CD4-positive, CD25-positive, alpha-beta regulatory T cell (primary cell): ENCODE results near the gene CEACAM16. TPM values are rescaled to one million over a fixed set of nuclear protein-coding genes. Genes with fewer than 3 reads are reported as not detected.
A peak's percentile ranks its signal among the peaks of the same experiment; 100 is the strongest.

Experiments
- ATAC-seq, 2 donors: fragments of 150-1000 bp; cut with Tn5 transposase; one replicate each; pipeline ENCODE4 v1.10.0; 2021; ENCODE audit warnings: low read depth in 2 of 2, moderate number of reproducible peaks in 2 of 2, moderate library complexity in 1 of 2
- DNase-seq, 3 donors: peaks; one replicate each; pipeline versions ENCODE4 v3.0.0 to v3.0.0-alpha.2; 2012 to 2022; ENCODE audit warnings: mixed read lengths in 1 of 3
- H3K27ac ChIP-seq: one replicate; pipeline ENCODE4 v1.7.0; 2013; ENCODE audit warnings: mild to moderate bottlenecking, low read length; ENCODE audit not compliant: insufficient read depth, poor library complexity, severe bottlenecking
- H3K27me3 ChIP-seq: one replicate; pipeline ENCODE4 v1.7.0; 2013; ENCODE audit warnings: low read length; ENCODE audit not compliant: control insufficient read depth, insufficient read depth
- H3K36me3 ChIP-seq: one replicate; pipeline ENCODE4 v1.7.0; 2013; ENCODE audit warnings: mild to moderate bottlenecking, low read length, moderate library complexity; ENCODE audit not compliant: control insufficient read depth, insufficient read depth
- H3K4me1 ChIP-seq: 2 replicates; pipeline ENCODE4 v1.7.0; 2013; ENCODE audit warnings: mild to moderate bottlenecking, low read length; ENCODE audit not compliant: insufficient read depth, control insufficient read depth, poor library complexity, severe bottlenecking
- H3K4me3 ChIP-seq: one replicate; pipeline ENCODE4 v1.7.0; 2013; ENCODE audit warnings: low read depth, mild to moderate bottlenecking, low read length, moderate library complexity
- H3K9me3 ChIP-seq, 2 experiments: 1 replicate in 1 of 2; 2 replicates in 1 of 2; pipeline ENCODE4 v1.7.0; 2013; ENCODE audit warnings: low read length in 2 of 2, mild to moderate bottlenecking in 1 of 2, moderate library complexity in 1 of 2; ENCODE audit not compliant: control insufficient read depth in 2 of 2
- H3K27ac Mint-ChIP-seq, 3 donors: one replicate each; pipeline ENCODE4 v1.8.0; 2020 to 2022; ENCODE audit warnings: mild to moderate bottlenecking in 3 of 3, mixed read lengths in 3 of 3, moderate library complexity in 2 of 3
- H3K27me3 Mint-ChIP-seq: one replicate; pipeline ENCODE4 v1.8.0; 2022; ENCODE audit warnings: mild to moderate bottlenecking, mixed read lengths
- H3K36me3 Mint-ChIP-seq: one replicate; pipeline ENCODE4 v1.8.0; 2020; ENCODE audit warnings: mixed read lengths
- H3K4me1 Mint-ChIP-seq, 4 donors: one replicate each; pipeline ENCODE4 v1.8.0; 2020 to 2022; ENCODE audit warnings: mixed read lengths in 4 of 4, mild to moderate bottlenecking in 1 of 4
- H3K4me3 Mint-ChIP-seq, 4 donors: one replicate each; pipeline ENCODE4 v1.8.0; 2020 to 2022; ENCODE audit warnings: mild to moderate bottlenecking in 4 of 4, mixed read lengths in 4 of 4, moderate library complexity in 3 of 4
- H3K9me3 Mint-ChIP-seq, 7 donors: one replicate each; pipeline ENCODE4 v1.8.0; 2020 to 2022; ENCODE audit warnings: mixed read lengths in 7 of 7, mild to moderate bottlenecking in 3 of 7, moderate library complexity in 2 of 7
- polyA plus RNA-seq, 4 donors: library from polyadenylated mRNA; unstranded; fragments of 300-500 nt; fragmentation: Illumina TruSeq; gene quantifications; one replicate each; pipeline ENCODE4 v1.2.3, GENCODE V29; 2021
- total RNA-seq: library from RNA; stranded (reverse); gene quantifications from one replicate; pipeline ENCODE4 v1.2.3, GENCODE V29; 2022

CEACAM16 gene
- total and polyA plus RNA-seq, 5 donors from 2014 or later, result not detected

DNA sequence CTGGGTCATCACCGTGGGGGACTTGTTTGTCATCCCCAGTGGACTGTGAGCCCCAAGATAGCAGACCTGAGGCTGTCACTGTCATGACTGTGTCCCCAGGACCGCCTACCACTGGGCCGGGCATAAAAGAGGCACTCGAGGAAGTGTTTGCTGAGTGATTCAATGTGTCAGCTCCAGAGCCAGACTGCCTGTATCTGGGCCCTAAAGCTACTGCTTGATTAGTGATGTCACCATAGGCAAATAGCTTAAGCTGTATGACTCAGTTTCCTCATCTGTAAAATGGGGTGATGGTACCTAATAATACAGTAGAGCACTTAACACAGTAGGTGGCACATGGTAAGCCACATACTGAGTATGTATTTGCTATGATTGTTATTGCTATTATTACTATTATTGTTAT lies 38.9 kb upstream of the CEACAM16 start:
- H3K27ac Mint-ChIP-seq, result no peak overlapping the region
- peaks cover 0 to 2% (median 0%) of the 10 kb centered on the region in 7 donors for H3K9me3 Mint-ChIP-seq
- Histone ChIP-seq H3K4me3 (no peak overlapping the region), H3K4me1 (no peaks in the 10 kb centered on the region), H3K27ac (no peak overlapping the region), H3K27me3 (no peaks in the 10 kb centered on the region), H3K36me3 (no peaks in the 10 kb centered on the region), H3K9me3 (no peaks in the 10 kb centered on the region)
- ATAC-seq (no peak), DNase-seq (no peak)
- H3K36me3 Mint-ChIP-seq, result no peaks in the 10 kb centered on the region
- H3K27me3 Mint-ChIP-seq, result no peaks in the 10 kb centered on the region
- H3K4me1 Mint-ChIP-seq, result peaks cover 0 to 6% (median 0%) of the 10 kb centered on the region in 4 donors
- no peak overlapping the region for H3K4me3 Mint-ChIP-seq

DNA sequence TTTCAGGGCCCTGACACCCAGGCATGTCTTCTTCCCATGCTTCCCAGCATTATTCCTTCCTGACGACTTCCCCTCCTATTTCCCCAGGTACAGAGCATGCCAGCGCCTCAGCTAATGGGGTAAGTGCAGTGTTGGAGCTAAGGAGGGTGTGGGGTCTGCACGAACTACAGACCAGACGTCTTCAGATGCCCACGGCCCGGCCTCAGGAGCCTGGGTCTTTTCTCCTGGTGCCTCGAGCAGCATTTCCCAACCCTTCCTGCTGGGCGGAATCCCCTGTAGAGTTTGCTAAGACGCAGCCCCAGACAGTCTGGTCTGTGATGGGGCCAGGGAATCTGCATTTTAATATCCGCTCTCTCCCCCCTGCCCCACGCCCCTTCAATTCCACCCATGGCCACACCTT lies 37.7 kb upstream of the CEACAM16 start:
- Histone ChIP-seq H3K27ac (no peak overlapping the region), H3K36me3 (no peaks in the 10 kb centered on the region), H3K4me1 (no peaks in the 10 kb centered on the region), H3K27me3 (no peaks in the 10 kb centered on the region), H3K9me3 (no peaks in the 10 kb centered on the region), H3K4me3 (no peak overlapping the region)
- no peak overlapping the region for H3K4me3 Mint-ChIP-seq
- peaks cover 0 to 2% (median 0%) of the 10 kb centered on the region in 7 donors for H3K9me3 Mint-ChIP-seq
- no peaks in the 10 kb centered on the region for H3K27me3 Mint-ChIP-seq
- no peaks in the 10 kb centered on the region for H3K36me3 Mint-ChIP-seq
- DNase-seq, result no peak
- ATAC-seq, result no peak
- H3K4me1 Mint-ChIP-seq, result peaks cover 0 to 6% (median 0%) of the 10 kb centered on the region in 4 donors
- no peak overlapping the region for H3K27ac Mint-ChIP-seq

DNA sequence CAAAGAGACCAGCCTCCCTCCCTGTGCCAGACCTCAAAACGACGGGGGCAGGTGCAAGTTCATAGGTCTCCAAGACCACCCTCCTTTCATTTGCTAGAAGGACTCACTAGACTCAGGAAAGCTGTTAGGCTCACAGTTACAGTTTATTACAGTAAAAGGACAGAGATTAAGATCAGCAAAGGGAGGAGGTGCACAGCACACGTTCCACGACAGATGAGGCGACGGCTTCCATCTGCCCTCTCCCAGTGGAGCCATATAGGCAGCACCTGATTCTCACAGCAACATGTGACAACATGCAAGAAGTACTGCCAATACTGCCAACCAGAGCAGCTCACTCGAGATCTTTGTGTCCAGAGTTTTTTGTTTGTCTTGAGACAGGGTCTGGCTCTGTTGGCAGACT lies 37.0 kb upstream of the CEACAM16 start:
- ATAC-seq (no peak), DNase-seq (no peak)
- no peaks in the 10 kb centered on the region for H3K27me3 Mint-ChIP-seq
- no peaks in the 10 kb centered on the region for H3K27me3 ChIP-seq
- H3K36me3 Mint-ChIP-seq, result no peaks in the 10 kb centered on the region
- H3K27ac Mint-ChIP-seq, result no peak overlapping the region
- no peaks in the 10 kb centered on the region for H3K4me1 ChIP-seq
- no peaks in the 10 kb centered on the region for H3K36me3 ChIP-seq
- no peak overlapping the region for H3K27ac ChIP-seq
- no peak overlapping the region for H3K4me3 Mint-ChIP-seq
- H3K4me1 Mint-ChIP-seq, result peaks cover 0 to 5% (median 0%) of the 10 kb centered on the region in 4 donors
- H3K4me3 ChIP-seq, result no peak overlapping the region
- H3K9me3 ChIP-seq, result no peaks in the 10 kb centered on the region
- peaks cover 0 to 2% (median 0%) of the 10 kb centered on the region in 7 donors for H3K9me3 Mint-ChIP-seq

DNA sequence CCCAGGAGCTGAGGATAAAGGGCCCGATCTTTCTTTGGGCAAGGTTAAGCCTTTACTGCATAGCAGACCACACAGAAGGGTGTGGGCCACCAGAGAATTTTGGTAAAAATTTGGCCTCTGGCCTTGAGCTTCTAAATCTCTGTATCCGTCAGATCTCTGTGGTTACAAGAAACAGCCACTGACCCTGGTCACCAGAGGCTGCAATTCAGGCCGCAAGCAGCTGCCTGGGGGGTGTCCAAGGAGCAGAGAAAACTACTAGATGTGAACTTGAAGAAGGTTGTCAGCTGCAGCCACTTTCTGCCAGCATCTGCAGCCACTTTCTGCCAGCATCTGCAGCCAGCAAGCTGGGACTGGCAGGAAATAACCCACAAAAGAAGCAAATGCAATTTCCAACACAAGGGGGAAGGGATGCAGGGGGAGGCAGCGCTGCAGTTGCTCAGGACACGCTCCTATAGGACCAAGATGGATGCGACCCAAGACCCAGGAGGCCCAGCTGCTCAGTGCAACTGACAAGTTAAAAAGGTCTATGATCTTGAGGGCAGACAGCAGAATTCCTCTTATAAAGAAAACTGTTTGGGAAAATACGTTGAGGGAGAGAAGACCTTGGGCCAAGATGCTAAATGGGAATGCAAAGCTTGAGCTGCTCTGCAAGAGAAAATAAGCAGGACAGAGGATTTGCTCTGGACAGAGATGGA lies 36.1 kb upstream of the CEACAM16 start:
- no peaks in the 10 kb centered on the region for H3K4me1 ChIP-seq
- no peaks in the 10 kb centered on the region for H3K27me3 ChIP-seq
- H3K4me3 ChIP-seq, result no peak overlapping the region
- ATAC-seq (no peak), DNase-seq (no peak)
- Mint-ChIP-seq H3K9me3 (peaks cover 0 to 2% (median 0%) of the 10 kb centered on the region in 7 donors), H3K4me3 (no peak overlapping the region), H3K36me3 (no peaks in the 10 kb centered on the region), H3K27ac (no peak overlapping the region), H3K4me1 (no peaks in the 10 kb centered on the region), H3K27me3 (no peaks in the 10 kb centered on the region)
- H3K36me3 ChIP-seq, result no peaks in the 10 kb centered on the region
- H3K27ac ChIP-seq, result no peak overlapping the region
- no peaks in the 10 kb centered on the region for H3K9me3 ChIP-seq

DNA sequence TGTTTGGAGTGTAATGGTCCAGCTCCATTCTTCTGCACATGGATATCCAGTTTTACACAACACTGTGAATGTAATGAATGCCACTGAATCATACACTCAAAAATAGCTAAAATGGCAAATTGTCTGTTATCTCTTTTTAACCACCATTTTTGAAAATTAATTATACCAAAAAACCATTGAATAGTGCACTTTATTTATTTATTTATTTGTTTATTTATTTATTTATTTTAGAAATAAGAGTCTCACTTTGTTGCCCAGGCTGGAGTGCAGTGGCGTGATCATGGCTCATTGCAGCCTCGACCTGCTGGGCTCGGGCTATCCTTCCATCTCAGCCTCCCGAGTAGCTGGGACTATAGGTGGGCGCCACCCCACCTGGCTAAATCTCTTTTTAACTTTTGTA lies 35.0 kb upstream of the CEACAM16 start:
- no peaks in the 10 kb centered on the region for H3K4me1 Mint-ChIP-seq
- ATAC-seq, result no peak
- H3K4me3 ChIP-seq, result no peak overlapping the region
- H3K27me3 ChIP-seq, result no peaks in the 10 kb centered on the region
- no peaks in the 10 kb centered on the region for H3K9me3 ChIP-seq
- H3K27ac Mint-ChIP-seq, result no peak overlapping the region
- H3K36me3 Mint-ChIP-seq, result no peaks in the 10 kb centered on the region
- H3K4me1 ChIP-seq, result no peaks in the 10 kb centered on the region
- no peak for DNase-seq
- H3K27me3 Mint-ChIP-seq, result no peaks in the 10 kb centered on the region
- H3K36me3 ChIP-seq, result no peaks in the 10 kb centered on the region
- no peak overlapping the region for H3K27ac ChIP-seq
- H3K9me3 Mint-ChIP-seq, result no peaks in the 10 kb centered on the region
- no peak overlapping the region for H3K4me3 Mint-ChIP-seq

DNA sequence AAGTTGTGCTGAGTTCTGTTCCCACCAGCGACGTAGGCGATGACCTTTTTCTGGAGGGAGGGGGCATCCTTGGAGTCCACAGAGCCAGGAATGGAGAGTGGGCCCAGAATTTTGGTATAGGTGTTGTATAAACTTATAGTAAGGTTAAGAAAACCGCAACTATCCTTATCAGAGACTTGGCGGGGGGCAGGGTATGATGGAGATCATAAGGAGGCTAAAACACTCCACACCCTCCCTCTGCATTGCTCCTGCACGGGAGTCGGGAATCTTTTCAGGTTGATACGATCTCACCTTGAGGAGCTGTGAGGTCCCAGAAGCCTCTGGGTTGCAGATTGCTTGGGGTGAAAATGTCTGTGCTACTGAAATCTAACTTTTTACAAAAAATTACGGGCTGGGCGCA lies 34.0 kb upstream of the CEACAM16 start:
- no peak overlapping the region for H3K4me3 Mint-ChIP-seq
- no peaks in the 10 kb centered on the region for H3K9me3 Mint-ChIP-seq
- ATAC-seq (no peak), DNase-seq (no peak)
- no peaks in the 10 kb centered on the region for H3K36me3 Mint-ChIP-seq
- H3K36me3 ChIP-seq, result no peaks in the 10 kb centered on the region
- H3K27ac Mint-ChIP-seq, result no peak overlapping the region
- no peaks in the 10 kb centered on the region for H3K9me3 ChIP-seq
- H3K27ac ChIP-seq, result no peak overlapping the region
- H3K4me1 ChIP-seq, result no peaks in the 10 kb centered on the region
- no peaks in the 10 kb centered on the region for H3K4me1 Mint-ChIP-seq
- no peaks in the 10 kb centered on the region for H3K27me3 Mint-ChIP-seq
- H3K4me3 ChIP-seq, result no peak overlapping the region
- H3K27me3 ChIP-seq, result no peaks in the 10 kb centered on the region

DNA sequence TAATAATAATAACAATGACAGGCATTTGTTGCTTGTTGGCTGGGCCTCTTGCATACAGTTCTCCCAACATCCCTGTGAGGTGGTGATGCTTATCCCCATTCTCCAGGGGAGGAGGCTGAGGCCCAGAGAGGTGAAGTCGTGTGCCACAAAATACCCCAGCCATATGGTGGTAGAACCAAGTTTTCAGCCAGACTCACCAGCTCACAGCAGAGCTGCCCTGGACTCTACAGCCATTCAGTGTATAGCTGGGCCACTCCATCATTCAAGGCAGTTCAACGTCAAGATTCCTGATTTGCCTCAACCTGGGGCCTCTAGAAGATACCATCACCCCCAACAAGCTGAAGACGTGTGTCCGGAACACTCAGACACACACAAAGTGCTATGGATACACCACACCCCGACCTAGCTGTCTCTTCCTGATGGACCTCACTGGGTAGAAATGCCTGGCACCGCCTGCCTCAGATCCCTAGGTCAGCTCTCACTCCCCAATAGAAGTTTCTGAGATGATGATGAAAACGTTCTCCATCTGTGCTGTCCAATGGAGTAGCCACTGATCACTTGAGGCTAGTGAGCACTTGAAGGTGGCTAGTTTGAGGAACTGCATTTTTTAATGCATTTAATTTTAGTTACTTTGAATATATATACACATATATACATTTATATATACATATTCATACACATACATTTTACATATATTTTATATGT lies 31.9 kb upstream of the CEACAM16 start:
- no peak for ATAC-seq
- Histone ChIP-seq H3K27me3 (no peaks in the 10 kb centered on the region), H3K36me3 (no peaks in the 10 kb centered on the region), H3K27ac (no peak overlapping the region), H3K9me3 (no peaks in the 10 kb centered on the region), H3K4me1 (no peaks in the 10 kb centered on the region), H3K4me3 (no peak overlapping the region)
- Mint-ChIP-seq H3K4me3 (no peak overlapping the region), H3K27ac (no peak overlapping the region), H3K9me3 (no peaks in the 10 kb centered on the region), H3K27me3 (no peaks in the 10 kb centered on the region), H3K36me3 (no peaks in the 10 kb centered on the region), H3K4me1 (no peaks in the 10 kb centered on the region)
- DNase-seq, result peak in 1 of 3 donors; percentile 12
